ENCODE results near the gene PAIP1.
"Not testable (repeated sequence)": the region's sequence is repeated elsewhere in the genome, so short reads cannot be mapped to it uniquely, and the experiment has no call there.

- TF ChIP-seq, protein P1, sequence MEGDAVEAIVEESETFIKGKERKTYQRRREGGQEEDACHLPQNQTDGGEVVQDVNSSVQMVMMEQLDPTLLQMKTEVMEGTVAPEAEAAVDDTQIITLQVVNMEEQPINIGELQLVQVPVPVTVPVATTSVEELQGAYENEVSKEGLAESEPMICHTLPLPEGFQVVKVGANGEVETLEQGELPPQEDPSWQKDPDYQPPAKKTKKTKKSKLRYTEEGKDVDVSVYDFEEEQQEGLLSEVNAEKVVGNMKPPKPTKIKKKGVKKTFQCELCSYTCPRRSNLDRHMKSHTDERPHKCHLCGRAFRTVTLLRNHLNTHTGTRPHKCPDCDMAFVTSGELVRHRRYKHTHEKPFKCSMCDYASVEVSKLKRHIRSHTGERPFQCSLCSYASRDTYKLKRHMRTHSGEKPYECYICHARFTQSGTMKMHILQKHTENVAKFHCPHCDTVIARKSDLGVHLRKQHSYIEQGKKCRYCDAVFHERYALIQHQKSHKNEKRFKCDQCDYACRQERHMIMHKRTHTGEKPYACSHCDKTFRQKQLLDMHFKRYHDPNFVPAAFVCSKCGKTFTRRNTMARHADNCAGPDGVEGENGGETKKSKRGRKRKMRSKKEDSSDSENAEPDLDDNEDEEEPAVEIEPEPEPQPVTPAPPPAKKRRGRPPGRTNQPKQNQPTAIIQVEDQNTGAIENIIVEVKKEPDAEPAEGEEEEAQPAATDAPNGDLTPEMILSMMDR (IDR thresholded peaks at IDR 0.05) = not testable (repeated sequence)
- TF ChIP-seq POLR2A (IDR thresholded peaks at IDR 0.05) = not testable (repeated sequence)
Measured at GRCh38 chr5:43549272-43549671, 7.6 kb downstream of the PAIP1 start.
